ENCODE data around the gene B3GNT5.

DNA sequence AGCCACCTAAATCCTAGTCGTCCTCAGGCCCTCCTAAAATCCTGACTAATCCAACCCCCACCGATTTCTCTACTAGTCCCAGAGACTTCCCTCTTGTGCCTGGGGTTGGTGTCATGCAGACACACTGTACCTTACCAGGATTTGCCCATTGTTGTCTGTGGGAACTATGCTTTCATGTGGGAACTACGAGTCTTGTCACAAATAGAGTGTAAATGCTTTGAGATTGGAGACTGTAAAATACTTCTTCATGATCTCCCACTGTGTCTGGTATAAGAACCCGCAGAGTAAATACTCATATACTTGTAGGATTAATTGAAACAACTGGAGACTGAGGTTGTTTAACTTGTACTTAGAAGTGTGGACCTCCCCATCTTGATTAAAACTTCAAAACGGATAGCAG is 11.2 kb downstream of the B3GNT5 start:
- TF ChIP-seq, protein P1, sequence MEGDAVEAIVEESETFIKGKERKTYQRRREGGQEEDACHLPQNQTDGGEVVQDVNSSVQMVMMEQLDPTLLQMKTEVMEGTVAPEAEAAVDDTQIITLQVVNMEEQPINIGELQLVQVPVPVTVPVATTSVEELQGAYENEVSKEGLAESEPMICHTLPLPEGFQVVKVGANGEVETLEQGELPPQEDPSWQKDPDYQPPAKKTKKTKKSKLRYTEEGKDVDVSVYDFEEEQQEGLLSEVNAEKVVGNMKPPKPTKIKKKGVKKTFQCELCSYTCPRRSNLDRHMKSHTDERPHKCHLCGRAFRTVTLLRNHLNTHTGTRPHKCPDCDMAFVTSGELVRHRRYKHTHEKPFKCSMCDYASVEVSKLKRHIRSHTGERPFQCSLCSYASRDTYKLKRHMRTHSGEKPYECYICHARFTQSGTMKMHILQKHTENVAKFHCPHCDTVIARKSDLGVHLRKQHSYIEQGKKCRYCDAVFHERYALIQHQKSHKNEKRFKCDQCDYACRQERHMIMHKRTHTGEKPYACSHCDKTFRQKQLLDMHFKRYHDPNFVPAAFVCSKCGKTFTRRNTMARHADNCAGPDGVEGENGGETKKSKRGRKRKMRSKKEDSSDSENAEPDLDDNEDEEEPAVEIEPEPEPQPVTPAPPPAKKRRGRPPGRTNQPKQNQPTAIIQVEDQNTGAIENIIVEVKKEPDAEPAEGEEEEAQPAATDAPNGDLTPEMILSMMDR (IDR thresholded peaks at IDR 0.05): no peak
- TF ChIP-seq POLR2A (IDR thresholded peaks at IDR 0.05): no peak

All from adrenal gland (tissue), 5 donors.